ENCODE data around the gene VAV3.

VAV3 gene

DNA sequence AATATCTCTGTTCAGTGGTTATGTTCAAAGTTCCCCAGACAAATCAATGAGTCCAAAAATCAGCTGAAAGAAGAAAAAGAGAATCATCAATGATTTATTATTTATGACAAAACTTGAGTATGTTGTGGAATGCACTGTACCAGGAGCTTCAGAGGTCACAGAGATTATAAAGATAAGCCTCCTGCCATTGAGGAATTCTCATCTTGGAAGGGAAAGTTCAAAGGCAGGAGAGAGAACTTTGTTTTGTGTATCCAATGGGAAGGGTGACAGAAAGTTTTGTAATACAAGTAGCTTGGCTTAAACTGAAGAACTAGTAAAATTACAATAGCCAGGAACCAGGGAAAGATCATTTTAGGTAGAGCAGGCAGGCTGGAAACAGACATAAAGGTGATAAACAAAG is 367.7 kb downstream of the VAV3 start:
- Mint-ChIP-seq H3K4me3 (no peak overlapping the region), H3K27ac (no peak overlapping the region), H3K4me1 (peaks cover 13% of the 10 kb centered on the region), H3K36me3 (ENCODE audit: low read depth) (peaks cover 5% of the 10 kb centered on the region), H3K27me3 (no peaks in the 10 kb centered on the region), H3K9me3 (no peaks in the 10 kb centered on the region)
- ATAC-seq (no peak), DNase-seq (no peak)

DNA sequence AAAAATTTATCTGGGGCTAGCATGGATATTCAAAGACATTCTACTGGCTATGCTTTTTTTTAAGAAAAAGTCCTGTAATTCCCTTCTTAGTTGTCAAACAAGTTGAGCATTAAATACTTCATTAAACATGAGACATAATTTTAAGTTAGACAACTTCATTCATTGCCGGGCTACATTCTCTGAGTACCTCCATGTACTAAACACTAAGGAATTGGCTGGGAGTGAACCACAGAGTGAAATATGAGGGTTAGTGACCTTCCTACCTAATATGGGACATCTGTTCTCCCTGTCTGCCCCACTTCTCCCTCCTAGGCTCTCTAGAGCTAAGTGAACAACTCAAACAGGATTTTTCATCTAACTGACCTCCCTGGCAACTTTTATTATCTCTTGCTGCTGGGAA is 370.4 kb downstream of the VAV3 start:
- Mint-ChIP-seq H3K36me3 (ENCODE audit: low read depth) (peaks cover 2% of the 10 kb centered on the region), H3K27ac (no peak overlapping the region), H3K4me3 (no peak overlapping the region), H3K4me1 (peaks cover 13% of the 10 kb centered on the region), H3K27me3 (no peaks in the 10 kb centered on the region), H3K9me3 (no peaks in the 10 kb centered on the region)
- DNase-seq (no peak), ATAC-seq (no peak)

DNA sequence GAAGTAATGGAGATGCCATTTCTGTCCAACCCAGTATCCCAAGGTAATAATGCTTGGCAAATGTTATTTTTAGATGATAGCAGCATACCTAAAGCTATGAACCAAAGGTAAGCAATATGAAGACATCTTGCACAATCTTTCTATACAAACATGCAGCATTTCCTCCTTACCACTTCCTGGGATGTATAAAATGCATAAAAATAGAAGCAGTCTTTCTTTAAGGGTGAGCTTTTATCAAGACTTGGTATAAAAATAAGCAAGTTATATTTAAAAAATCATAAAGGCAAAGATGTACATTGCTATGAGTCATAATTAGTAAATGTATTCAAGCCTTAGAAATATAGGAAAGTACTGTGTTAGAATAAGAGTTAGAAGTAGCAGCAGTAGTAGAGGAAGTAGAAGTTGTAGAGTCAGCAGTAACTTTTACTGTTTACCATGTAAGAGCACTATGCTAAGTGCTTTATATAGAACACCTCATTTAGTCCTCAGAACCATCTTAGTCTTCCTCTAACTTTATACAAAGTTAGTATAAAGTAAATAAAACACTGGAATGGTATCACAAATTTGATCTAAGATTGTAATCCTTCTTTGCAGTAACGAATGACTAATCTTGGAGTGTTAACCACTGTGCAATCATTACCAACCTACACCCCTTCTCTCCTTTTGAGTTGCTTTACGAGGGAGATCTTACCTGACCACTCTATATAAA is 371.3 kb downstream of the VAV3 start:
- Mint-ChIP-seq H3K4me3 (no peak overlapping the region), H3K9me3 (no peaks in the 10 kb centered on the region), H3K27me3 (no peaks in the 10 kb centered on the region), H3K36me3 (ENCODE audit: low read depth) (peaks cover 2% of the 10 kb centered on the region), H3K27ac (no peak overlapping the region), H3K4me1 (peaks cover 13% of the 10 kb centered on the region)
- ATAC-seq (peak; percentile 80), DNase-seq (no peak)

DNA sequence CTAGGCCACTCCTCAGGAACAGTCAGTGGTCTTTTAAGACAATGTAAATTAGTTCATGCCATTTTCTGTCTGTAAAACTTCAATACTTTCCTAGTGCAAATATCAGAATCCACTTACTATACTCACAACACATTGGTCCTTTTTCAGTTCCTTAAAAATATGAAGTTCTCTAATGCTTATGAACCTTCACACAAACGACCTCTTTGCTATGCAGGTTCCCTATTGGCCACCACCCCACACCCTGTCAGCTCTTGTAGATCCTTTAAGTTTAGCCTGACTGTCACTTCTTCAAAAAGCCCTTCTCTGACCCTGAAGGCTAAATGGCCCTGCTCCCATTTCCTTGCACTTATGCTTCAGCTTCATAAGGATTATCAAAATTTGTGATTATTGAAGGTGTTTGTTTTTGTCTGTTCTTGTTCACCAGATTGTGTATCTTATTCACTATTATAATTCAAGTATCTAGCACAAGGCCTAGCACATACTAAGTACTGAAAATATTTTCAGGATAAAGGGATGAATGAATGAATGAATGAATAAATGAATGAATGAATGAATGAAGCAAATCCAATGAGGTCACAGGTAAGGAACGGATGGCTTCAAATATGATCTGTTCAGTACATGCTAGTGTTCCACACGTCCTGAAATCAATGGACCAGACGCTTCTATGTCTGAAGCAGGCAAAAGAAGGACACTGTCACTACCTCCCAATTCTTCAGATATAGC is 373.9 kb downstream of the VAV3 start:
- no peak overlapping the region for H3K27ac Mint-ChIP-seq
- DNase-seq (no peak), ATAC-seq (no peak)
- H3K4me1 Mint-ChIP-seq: peaks cover 13% of the 10 kb centered on the region
- no peaks in the 10 kb centered on the region for H3K27me3 Mint-ChIP-seq
- no peaks in the 10 kb centered on the region for H3K9me3 Mint-ChIP-seq
- no peak overlapping the region for H3K4me3 Mint-ChIP-seq
- peaks cover 4% of the 10 kb centered on the region for H3K36me3 Mint-ChIP-seq (ENCODE audit: low read depth)

DNA sequence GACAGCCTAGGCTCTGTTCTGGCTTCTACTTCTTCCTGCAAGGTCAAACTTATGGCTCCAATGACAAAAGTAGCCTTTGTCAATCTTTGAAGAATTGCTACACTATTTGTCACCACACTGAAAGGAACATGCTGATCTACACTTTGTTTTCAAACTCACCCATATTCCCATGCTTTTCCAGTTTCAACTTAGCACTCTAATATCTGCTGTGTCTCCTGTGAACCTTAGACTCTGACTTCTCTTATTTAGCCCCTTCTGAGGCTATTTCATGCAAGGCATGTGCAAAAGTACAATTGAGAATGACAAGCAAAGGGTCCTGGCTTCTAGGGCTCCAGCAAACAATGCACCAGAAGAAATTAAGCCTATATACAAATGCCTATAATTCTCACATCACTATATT is 374.9 kb downstream of the VAV3 start:
- Mint-ChIP-seq H3K36me3 (ENCODE audit: low read depth) (peaks cover 4% of the 10 kb centered on the region), H3K4me3 (no peak overlapping the region), H3K4me1 (peaks cover 13% of the 10 kb centered on the region), H3K9me3 (no peaks in the 10 kb centered on the region), H3K27me3 (no peaks in the 10 kb centered on the region), H3K27ac (no peak overlapping the region)
- no peak for DNase-seq
- no peak for ATAC-seq

DNA sequence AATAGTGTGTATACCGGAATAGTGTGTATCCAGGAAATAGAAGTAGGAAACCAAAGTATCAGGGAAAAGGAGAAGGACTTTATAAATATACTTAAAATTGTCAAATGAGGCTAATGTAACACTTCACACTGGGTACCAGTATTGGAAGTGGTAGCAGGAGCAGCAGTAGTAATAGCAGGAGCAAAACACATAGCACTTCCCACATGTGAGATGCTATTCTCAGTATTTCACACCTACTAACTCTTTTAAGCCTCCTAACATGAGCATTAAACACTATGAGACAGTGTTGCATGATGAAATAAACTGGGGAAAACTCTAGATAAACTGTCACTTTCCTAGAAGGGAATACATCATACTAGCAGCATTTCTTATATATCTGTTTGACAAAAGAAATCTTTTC is 376.7 kb downstream of the VAV3 start:
- Mint-ChIP-seq H3K36me3 (ENCODE audit: low read depth) (peaks cover 2% of the 10 kb centered on the region), H3K27me3 (no peaks in the 10 kb centered on the region), H3K9me3 (no peaks in the 10 kb centered on the region), H3K4me3 (no peak overlapping the region), H3K4me1 (peaks cover under 1% of the 10 kb centered on the region), H3K27ac (no peak overlapping the region)
- DNase-seq: no peak
- ATAC-seq: no peak

DNA sequence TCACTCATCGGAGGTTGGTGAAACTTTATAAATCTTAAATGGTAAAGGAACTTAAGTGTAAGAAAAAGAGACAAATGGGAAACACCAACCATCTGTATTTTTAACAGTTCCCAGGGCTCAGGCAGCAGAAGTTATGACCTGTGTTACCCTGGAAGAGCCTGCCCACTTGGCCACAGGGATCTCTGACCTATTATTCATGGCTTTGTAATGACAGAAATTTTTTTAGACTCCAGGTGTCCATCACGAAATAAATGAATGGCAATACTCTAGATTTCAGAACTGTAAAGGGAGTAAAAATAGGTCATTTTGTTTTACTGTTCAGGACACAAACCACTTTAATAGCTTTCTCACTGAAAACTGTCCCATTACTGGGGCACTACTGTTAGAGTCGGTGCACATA is 389.8 kb downstream of the VAV3 start:
- Mint-ChIP-seq H3K4me3 (no peak overlapping the region), H3K36me3 (ENCODE audit: low read depth) (peaks cover 11% of the 10 kb centered on the region), H3K27me3 (no peaks in the 10 kb centered on the region), H3K9me3 (no peaks in the 10 kb centered on the region), H3K27ac (no peak overlapping the region), H3K4me1 (no peaks in the 10 kb centered on the region)
- DNase-seq: no peak
- no peak for ATAC-seq

DNA sequence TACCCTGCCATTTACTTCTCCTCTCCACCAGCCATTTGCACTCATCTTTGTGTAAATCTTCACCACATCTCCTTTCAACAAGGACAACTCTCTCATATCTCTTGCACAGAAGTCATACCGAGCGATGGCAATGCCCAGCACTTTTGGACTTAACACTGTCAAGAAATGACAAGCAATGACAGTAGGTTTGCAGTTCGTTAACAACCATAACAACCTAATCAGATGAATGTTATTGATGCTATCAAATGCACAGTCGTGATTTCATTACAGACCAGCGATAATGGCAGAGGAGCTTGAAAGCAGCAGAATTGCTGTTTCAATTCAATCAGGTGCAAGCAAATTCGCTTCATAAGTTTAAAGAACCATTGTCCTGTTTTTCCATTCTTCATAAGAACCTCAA is 390.9 kb downstream of the VAV3 start:
- Mint-ChIP-seq H3K4me3 (no peak overlapping the region), H3K36me3 (ENCODE audit: low read depth) (peaks cover 9% of the 10 kb centered on the region), H3K27me3 (no peaks in the 10 kb centered on the region), H3K9me3 (no peaks in the 10 kb centered on the region), H3K4me1 (no peaks in the 10 kb centered on the region), H3K27ac (no peak overlapping the region)
- DNase-seq (no peak), ATAC-seq (no peak)

DNA sequence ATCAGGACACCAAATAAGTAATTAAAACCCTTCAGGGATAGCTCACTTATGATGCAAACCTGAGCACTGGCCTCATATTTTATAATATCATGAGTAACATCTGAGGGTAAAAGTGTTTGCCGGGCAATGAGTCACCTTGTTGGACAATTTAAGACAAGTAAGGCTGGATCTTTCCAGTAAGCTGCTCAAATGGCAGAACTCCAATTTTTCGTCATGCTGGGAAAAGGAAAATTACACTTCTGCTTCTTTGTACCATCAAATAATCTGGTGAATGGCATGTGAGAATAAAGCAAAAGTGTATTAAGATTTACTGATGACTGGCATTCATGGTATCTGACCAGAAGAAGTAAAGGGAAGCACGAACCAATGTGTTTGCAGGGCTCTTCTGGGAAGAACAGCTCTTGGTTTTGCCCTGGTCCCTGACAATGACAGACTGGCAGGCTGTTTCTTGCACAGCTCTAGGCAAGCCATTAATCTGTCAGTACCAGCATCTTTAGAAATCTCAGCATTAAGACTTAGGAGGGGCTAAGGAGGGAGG is 392.2 kb downstream of the VAV3 start:
- Mint-ChIP-seq H3K27me3 (no peaks in the 10 kb centered on the region), H3K27ac (no peak overlapping the region), H3K4me3 (no peak overlapping the region), H3K9me3 (no peaks in the 10 kb centered on the region), H3K36me3 (ENCODE audit: low read depth) (peaks cover 3% of the 10 kb centered on the region), H3K4me1 (no peaks in the 10 kb centered on the region)
- ATAC-seq (no peak), DNase-seq (no peak)

DNA sequence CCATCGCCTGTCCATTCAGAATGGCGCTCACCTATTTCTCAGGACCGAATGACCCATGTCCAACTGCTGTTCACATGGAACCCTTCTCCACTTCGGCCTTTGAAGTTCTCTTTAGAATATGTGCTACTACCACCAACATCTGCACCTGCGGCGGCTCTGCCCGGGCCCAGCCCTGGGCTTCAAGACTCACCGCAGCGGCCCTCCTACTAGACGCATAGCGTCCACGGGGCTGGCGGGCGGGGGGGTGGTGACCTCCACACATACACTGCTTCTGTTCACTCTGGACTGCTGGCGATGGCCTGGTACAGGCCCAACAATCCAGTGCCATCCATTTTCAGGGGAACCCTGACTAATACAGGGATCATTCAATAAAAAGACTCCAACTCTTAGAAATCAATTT is 394.2 kb downstream of the VAV3 start:
- H3K27me3 Mint-ChIP-seq: no peaks in the 10 kb centered on the region
- DNase-seq: no peak
- H3K27ac Mint-ChIP-seq: no peak overlapping the region
- no peaks in the 10 kb centered on the region for H3K9me3 Mint-ChIP-seq
- no peaks in the 10 kb centered on the region for H3K36me3 Mint-ChIP-seq (ENCODE audit: low read depth)
- no peak overlapping the region for H3K4me3 Mint-ChIP-seq
- no peak for ATAC-seq
- no peaks in the 10 kb centered on the region for H3K4me1 Mint-ChIP-seq

DNA sequence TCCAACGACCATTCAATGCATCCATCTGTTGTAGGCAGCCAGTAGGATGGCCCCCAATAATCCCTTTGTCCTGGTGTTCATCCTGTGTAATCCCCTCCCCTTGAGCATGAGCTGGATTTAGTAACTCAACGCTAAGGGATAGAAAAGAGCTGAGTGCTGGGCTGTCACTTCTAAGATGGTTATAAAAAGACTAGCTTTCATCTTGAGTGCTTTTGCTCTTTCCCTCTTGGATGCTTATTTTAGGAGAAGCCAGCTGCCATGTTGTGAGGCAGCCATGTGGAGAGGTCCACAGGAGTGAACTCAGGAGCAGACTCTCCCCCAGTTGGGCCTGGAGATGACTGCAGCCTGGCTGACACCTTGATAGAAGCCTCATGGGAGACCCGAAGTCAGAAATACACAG is 401.5 kb downstream of the VAV3 start:
- ATAC-seq (no peak), DNase-seq (no peak)
- Mint-ChIP-seq H3K27ac (no peak overlapping the region), H3K4me3 (no peak overlapping the region), H3K4me1 (no peaks in the 10 kb centered on the region), H3K27me3 (no peaks in the 10 kb centered on the region), H3K9me3 (no peaks in the 10 kb centered on the region), H3K36me3 (ENCODE audit: low read depth) (no peaks in the 10 kb centered on the region)

DNA sequence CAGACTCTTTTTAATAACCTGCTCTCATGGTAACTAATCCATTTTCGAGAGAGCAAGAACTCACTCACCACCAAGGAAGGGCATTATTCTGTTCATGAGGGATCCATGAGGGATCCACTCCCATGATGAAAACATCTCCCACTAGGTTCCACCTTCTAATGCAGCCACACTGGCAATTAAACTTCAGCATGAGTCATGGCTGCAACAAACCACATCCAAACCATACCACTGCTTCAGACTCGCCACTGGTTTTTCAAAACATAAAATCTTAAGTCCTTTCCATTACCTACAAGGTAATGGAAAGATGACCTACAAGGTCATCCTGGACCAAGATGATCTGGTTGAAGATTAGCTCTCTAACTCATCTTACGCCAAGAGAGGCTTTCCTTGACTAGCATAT is 405.1 kb downstream of the VAV3 start:
- DNase-seq (no peak), ATAC-seq (peak; percentile 57)
- Mint-ChIP-seq H3K4me3 (no peak overlapping the region), H3K27ac (no peak overlapping the region), H3K27me3 (no peaks in the 10 kb centered on the region), H3K9me3 (no peaks in the 10 kb centered on the region), H3K4me1 (no peaks in the 10 kb centered on the region), H3K36me3 (ENCODE audit: low read depth) (no peaks in the 10 kb centered on the region)

DNA sequence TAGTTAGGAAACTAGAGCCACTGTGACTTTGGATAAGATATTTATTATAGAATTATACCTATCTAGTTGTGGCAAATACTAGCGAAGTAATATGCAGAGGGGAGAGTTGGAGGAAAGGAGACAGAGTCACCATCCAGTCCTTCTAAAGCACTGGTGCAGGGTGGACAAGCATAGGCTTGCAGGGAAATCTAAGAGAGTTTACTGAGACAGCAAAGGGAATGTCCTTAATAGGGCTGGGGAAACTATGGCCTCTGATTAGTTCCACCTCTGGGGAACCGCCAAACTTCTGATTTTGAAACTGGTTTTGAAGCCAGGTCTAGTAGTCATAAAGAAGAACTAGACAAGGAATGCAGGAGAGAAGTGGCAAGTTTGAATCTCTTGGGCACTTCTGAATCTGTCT is 407.9 kb downstream of the VAV3 start:
- ATAC-seq (no peak), DNase-seq (no peak)
- H3K36me3 Mint-ChIP-seq (ENCODE audit: low read depth): no peaks in the 10 kb centered on the region
- H3K27me3 Mint-ChIP-seq: no peaks in the 10 kb centered on the region
- H3K4me3 Mint-ChIP-seq: no peak overlapping the region
- H3K4me1 Mint-ChIP-seq: no peaks in the 10 kb centered on the region
- no peaks in the 10 kb centered on the region for H3K9me3 Mint-ChIP-seq
- no peak overlapping the region for H3K27ac Mint-ChIP-seq

DNA sequence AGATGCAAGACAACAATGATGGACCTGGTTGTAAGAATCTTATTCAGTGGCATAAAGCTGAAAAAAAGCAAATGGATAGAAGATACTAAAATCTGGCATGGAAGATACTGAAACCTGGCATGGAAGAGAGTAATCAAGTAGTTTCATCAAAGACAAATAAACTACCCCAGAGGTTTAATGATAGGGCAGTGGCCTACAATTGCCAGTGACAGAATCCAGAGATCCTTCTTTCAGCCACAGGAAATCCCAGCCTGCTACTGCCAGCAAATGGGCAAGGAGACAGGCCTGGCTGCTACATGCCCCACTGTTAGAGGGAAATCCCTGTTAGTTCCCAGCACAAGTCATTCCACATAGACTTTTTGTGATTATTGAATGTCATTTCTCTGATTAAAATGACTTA is 409.4 kb downstream of the VAV3 start:
- no peaks in the 10 kb centered on the region for H3K36me3 Mint-ChIP-seq (ENCODE audit: low read depth)
- H3K9me3 Mint-ChIP-seq: no peaks in the 10 kb centered on the region
- H3K27me3 Mint-ChIP-seq: no peaks in the 10 kb centered on the region
- no peak overlapping the region for H3K27ac Mint-ChIP-seq
- no peak overlapping the region for H3K4me3 Mint-ChIP-seq
- no peaks in the 10 kb centered on the region for H3K4me1 Mint-ChIP-seq
- DNase-seq (no peak), ATAC-seq (no peak)

DNA sequence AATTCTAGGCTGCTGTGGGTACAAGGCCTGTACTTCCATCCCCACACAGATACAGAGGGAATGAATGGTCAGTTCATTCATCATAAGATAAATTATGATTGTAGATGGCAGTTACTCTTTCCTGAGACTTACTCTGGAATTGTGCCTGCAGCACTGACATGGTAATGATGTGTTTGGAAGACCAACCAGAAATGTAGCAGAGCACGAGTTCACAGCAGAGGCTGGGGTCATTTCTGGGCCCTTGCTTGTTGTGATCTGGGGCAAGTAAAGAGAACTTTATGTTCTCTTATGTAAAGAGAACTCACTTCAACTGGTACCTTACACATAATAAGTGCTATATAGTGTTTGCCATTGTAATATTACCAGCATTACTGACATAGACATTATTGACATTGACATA is 412.2 kb downstream of the VAV3 start:
- Mint-ChIP-seq H3K36me3 (ENCODE audit: low read depth) (no peaks in the 10 kb centered on the region), H3K4me1 (no peaks in the 10 kb centered on the region), H3K27me3 (no peaks in the 10 kb centered on the region), H3K4me3 (no peak overlapping the region), H3K27ac (no peak overlapping the region), H3K9me3 (no peaks in the 10 kb centered on the region)
- DNase-seq (no peak), ATAC-seq (no peak)

Measured in activated naive CD8-positive, alpha-beta T cell treated with anti-CD3 and anti-CD28 coated beads, Interleukin-2, amount 50 U/mL, for 24 hours (primary cell).